NB4 (cell line): Measurements from ENCODE around the gene STAT1.

ENCODE experiments used
- CTCF ChIP-seq: IDR thresholded peaks from one replicate; pipeline ENCODE4 v1.5.1; 2012; ENCODE audit warnings: low read depth, low read length
- MAX ChIP-seq: IDR thresholded peaks from 2 replicates; pipeline ENCODE4 v1.6.1; 2011; ENCODE audit warnings: low read depth, low read length
- MYC ChIP-seq: IDR thresholded peaks from 2 replicates; pipeline ENCODE4 v1.6.1; 2011; ENCODE audit warnings: low read depth, low read length

GRCh38 chr2:191012346-191012745 lies 1.6 kb downstream of the STAT1 start:
- TF ChIP-seq CTCF (no peak), MAX (no peak), MYC (no peak)
